ENCODE results near the gene CCR4.
"Not testable (repeated sequence)": the region's sequence is repeated elsewhere in the genome, so short reads cannot be mapped to it uniquely, and the experiment has no call there.

Gene CCR4

GRCh38 chr3:32951410-32951811, at the start of gene CCR4:
Gene CCR4, plus strand, starts transcription at chr3:32951644. Its CDS starts 1,779 bp downstream, at chr3:32953423.
- DNase-seq, result peak; percentile 89

DNA sequence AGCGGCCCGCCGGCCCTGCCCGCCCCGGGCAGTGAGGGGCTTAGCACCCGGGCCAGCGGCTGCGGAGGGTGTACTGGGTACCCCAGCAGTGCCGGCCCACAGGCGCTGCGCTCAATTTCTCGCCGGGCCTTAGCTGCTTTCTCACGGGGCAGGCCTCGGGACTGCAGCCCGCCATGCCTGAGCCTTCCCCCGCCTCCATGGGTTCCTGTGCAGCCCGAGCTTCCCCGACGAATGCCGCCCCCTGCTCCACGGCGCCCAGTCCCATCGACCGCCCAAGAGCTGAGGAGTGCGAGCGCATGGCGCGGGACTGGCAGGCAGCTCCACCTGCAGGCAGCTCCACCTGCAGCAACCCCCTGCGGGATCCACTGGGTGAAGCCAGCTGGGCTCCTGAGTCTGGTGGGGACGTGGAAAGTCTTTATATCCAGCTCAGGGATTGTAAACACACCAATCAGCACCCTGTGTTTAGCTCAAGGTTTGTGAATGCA, 48.5 kb upstream of the CCR4 start:
- DNase-seq, result peak; percentile 80

GRCh38 chr3:32903953-32904352, 47.5 kb upstream of the CCR4 start:
- DNase-seq, result no peak

DNA sequence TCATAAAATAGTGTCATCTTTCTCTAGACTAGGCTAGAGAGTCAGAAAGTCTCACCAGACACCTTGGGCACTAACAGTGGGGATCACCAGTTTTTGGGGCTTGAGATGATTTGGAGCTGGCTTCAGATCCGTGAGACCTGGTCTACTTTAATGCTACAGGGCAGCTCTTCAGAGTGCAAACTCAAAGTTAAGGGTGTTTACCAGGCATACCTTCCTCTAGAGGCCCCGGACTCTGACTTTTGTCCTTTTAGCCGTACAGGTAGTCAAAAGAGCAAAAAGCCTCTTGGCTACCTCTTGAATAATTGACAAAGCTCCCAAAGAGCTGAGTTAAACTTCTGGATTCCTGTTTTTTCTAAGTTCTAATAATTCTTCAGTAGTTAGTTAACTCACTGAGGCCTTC, 41.4 kb upstream of the CCR4 start:
- no peak for DNase-seq

DNA sequence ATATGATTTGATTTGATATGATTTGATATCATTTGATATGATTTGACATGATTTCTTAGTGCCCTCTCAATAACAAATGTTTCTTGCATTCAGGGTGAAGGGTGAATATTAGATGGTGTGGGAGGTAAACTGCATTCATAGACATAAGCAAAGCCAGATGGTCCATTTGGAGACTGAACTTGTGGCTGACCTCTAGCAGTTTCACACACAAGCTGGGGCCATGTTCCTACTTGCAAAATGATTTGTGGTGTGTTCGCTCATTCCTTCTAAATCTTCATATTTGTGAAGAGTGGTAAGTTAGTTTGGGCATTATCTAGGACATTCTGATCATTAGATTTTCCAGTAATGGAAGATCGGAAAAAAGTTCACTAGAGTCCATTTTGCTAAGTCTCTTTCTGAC, 40.5 kb upstream of the CCR4 start:
- DNase-seq, result no peak

DNA sequence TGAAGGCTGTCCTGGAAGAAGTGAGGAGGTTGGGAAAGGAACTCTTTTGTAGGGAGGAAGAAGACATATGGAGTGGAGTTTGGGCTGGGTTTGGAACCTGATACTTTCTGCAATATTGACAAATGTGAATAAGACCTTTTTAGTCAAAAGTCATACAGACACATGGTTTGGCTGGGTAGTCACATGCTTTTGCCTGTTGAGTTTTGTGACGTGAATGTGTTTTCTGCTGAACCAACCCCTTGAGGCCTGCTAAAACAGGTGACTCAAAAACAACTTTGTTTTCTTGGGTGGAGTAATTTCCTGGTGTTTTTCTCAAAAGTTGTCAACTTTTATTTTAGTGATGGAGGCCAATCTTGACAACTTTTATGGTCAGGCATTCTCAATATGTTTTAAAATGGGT, 39.4 kb upstream of the CCR4 start:
- no peak for DNase-seq

DNA sequence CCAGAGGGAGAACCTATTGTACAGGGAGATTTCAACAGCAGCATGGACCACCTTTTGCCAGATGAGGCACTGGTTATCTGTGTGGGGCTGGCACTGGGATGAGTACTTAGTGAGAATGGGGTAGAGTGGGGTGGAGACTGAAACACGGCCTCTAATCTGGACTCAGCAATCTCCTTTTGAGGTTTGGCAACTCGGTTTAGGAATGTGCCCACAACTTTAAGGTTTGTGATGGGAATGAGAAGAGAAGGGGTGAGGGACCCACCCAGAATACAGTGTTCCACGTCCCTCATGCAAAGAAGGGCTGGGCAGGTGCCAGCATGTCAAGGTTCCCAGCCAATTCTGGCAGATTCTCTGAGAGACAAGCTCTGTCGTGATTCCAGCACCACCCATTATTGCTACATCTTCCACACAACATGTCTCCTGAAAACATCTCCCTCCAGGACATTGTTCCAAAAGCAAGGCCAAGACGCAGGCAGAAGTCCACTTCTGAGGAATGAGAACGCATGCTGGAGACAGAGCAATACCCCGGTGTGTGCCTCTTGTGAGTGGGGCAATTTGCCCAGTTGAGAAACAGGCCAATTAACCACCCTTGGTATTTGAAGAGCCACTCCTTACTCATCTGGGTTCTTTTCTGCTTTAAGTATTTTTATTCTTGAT, 37.5 kb upstream of the CCR4 start:
- no peak for DNase-seq

- no peak for DNase-seq
Measured at GRCh38 chr3:32919920-32920319, 31.5 kb upstream of the CCR4 start.

DNA sequence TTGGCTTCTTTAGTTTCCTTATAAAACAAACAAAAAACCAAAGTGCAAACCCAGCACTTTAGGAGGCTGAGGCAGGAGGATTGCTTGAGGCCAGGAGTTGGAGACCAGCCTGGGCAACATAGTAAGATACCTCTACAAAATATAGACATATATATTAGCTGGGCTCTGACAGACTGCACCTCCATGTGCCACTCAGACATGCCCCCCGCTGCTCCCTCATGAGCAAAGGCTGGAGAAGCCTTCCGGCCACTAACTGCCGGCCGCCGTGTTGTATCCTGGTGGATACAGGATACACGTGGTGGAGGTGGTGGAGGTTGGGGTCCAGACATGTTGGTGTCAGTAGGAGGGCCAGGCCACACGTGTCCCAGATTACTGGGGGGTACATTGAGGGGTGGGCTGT, 29.4 kb upstream of the CCR4 start:
- DNase-seq, result no peak

GRCh38 chr3:32930161-32930560, 21.3 kb upstream of the CCR4 start:
- no peak for DNase-seq

DNA sequence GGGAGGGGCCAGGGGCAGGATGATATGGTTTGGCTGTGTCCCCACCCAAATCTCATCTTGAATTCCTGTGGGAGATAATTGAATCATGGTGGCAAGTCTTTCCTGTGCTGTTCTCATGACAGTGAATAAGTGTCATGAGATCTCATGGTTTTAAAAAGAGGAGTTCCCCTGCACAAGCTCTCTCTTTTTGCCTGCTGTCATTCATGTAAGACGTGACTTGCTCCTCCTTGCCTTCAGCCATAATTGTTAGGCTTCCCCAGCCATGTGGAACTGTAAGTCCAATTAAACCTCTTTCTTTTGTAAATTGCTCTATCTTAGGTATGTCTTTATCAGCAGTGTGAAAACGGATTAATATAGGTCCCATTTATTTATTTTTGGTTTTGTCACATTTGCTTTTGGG, 20.2 kb upstream of the CCR4 start:
- DNase-seq, result not testable (repeated sequence)

- DNase-seq, result no peak
Measured at GRCh38 chr3:32934150-32934742, 17.2 kb upstream of the CCR4 start.

DNA sequence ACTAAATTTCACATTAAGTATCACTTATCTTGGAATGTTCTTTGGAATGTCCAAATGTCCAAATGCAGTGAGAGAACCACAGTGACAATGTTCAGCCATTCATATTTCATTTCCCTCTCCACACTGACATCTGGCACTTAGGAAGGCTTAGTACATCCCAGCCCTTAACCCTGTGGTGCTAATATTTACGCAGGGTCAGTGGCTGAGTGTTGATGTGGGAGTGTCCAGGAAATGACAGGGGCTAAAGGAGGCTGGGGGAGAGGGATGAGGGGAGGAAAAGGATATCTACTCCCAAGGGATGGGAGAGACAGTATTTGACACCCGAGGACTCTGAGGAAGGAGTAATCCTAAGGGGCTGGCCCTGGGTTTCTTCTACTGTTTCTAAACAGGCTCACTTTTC, 14.1 kb upstream of the CCR4 start:
- DNase-seq, result no peak

DNA sequence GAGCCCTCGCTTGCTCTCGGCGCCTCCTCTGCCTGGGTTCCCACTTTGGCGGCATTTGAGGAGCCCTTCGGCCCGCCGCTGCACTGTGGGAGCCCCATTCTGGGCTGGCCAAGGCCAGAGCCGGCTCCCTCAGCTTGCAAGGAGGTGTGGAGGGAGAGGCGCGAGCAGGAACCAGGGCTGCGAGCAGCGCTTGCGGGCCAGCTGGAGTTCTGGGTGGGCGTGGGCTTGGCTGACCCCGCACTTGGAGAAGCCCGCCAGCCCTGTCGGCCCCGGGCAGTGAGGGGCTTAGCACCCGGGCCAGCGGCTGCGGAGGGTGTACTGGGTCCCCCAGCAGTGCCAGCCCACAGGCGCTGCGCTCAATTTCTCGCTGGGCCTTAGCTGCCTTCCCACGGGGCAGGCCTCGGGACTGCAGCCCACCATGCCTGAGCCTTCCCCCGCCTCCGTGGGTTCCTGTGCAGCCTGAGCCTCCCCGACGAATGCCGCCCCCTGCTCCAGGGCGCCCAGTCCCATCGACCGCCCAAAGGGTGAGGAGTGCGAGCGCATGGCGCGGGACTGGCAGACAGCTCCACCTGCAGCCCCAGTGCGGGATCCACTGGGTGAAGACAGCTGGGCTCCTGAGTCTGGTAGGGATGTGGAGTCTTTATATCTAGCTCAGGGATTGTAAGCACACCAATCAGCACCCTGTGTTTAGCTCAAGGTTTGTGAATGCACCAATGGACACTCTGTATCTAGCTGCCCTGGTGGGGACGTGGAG, 11.7 kb upstream of the CCR4 start:
- DNase-seq, result not testable (repeated sequence)

- DNase-seq, result no peak
Measured at GRCh38 chr3:32940726-32941125, 10.7 kb upstream of the CCR4 start.

GRCh38 chr3:32945136-32945535, 6.3 kb upstream of the CCR4 start:
- no peak for DNase-seq

DNA sequence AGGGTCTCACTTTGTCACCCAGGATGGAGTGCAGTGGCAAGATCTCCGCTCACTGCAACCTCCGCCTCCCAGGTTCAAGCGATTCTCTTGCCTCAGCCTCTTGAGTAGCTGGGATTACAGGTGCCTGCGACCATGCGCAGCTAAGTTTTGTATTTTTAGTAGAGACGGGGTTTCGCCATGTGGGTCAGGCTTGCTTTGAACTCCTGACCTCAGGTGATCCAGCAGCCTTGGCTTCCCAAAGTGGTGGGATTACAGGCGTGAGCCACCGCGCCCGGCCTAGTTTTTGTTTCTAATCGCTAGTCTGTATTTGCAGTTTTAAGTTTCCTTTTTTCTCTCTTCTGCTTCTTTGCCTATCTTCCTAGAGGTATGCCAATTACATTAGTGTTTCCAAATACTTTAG, 5.8 kb upstream of the CCR4 start:
- not testable (repeated sequence) for DNase-seq

DNA sequence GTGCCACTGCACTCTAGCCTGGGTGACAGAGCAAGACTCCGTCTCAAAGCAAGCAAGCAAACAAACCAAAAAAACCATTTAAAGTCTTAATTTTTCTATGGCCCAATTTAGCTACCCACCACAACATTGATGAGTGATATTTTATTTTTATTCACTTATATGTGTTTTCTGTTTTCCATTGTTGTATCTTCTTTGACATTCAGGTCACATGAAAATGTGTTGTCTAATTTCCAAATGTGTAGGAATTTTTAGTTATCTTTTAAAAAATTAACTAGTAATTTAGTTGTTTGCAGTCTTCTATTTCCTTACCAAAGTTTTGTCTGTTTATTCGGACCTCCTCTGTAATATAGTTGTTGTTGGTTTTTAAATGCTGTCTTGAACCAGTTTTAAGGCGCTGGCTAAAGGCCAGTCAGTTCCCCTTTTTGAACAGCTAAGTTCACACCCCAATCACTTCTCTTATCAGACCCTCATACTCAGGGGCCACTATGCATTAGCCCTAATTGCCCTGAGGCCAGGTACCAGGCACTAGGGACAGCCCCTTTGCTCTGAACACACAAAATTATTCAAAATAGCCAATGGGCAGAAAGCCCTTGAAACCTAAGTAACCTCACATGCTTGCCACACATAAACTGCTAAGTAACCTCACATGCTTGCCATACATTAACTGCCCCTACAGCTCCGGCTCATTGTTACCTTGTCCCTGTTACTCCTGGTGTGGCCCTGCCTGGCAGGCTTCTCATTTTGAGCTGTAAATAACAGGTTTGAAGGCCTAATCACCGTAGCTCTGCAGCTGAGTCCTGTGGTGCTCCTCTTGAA, 4.3 kb upstream of the CCR4 start:
- no peak for DNase-seq

GRCh38 chr3:32947789-32948238, 3.6 kb upstream of the CCR4 start:
- DNase-seq, result peak; percentile 97

- DNase-seq, result no peak
Measured at GRCh38 chr3:32948625-32949445, 2.6 kb upstream of the CCR4 start.

DNA sequence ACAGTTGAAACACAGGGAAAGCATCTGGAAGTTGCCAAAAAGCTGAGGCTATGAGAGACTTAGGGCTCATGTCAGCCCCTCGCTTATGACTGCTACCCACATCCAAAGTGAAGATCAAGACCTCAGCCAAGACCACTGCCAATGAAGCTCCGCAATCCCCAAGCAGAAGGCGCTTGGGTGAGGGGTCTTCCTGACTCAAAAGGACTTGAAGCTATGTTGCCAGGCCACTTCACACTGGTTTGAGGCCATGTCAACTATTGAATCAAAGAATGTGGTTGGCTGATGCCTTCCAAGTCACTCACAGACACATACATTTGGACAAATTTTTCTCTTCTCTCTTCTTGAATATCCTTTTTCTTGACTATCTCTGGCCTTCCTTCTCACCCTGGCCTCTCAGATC, 928 bp upstream of the CCR4 start:
- DNase-seq, result no peak

DNA sequence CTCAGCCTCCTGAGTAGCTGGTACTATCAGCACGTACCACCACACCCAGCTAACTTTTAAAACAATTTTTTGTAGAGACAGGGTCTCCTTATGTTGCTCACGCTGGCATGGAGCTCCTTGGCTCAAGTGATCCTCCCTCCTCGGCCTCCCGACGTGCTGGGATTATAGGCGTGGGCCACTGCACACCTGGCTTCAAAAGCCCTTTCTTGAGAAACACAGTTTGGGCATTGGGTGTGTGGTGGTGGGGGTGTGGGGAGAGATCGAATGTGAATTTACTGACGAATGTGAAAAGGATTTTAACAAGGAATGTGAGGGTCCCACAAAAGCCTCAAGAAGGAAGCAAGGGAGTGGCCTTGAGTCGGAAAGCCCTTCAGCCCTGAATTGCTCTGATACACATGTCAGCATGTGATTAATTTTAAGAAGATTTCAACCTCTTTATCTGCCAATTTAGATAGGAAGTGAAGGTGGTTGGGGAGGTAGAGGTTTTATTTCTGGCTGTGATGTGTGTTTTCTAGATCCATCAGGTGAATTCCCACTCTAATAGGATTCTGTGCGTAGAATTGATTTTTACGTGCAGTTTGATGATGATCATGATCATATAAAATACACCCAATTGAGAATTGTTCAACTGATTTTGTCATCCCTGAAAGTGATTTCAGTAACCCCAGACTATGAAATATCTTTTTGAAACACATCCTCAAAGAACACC, 1.1 kb downstream of the CCR4 start:
- peak; percentile 76 for DNase-seq

Data from activated effector memory CD4-positive, alpha-beta T cell treated with anti-CD3 and anti-CD28 coated beads, Interleukin-2, amount 50 U/mL, for 16 hours (primary cell).